Neural progenitor cell (in vitro differentiated cells): ENCODE results near the gene FBRSL1. TPM values are rescaled to one million over a fixed set of nuclear protein-coding genes. Genes with fewer than 3 reads are reported as not detected.

Source experiments
- DNase-seq: peaks from one replicate; pipeline ENCODE4 v3.0.0-alpha.2; 2016; ENCODE audit warnings: low spot score
- H2AFZ ChIP-seq: fragments of 200-600 bp; sonication (generic); replicated peaks from 2 replicates; pipeline ENCODE4 v1.6.1; 2016; ENCODE audit warnings: antibody characterized with exemption
- H3F3A ChIP-seq: fragments of 200-600 bp; sonication (generic); 2 replicates; pipeline ENCODE4 v1.6.1; 2016; ENCODE audit warnings: antibody characterized with exemption, low read depth
- H3K27ac ChIP-seq: fragments of 200-600 bp; sonication (generic); 2 replicates; pipeline ENCODE4 v1.5.1; 2016; ENCODE audit warnings: mild to moderate bottlenecking
- H3K27me3 ChIP-seq: fragments of 200-600 bp; sonication (generic); 2 replicates; pipeline ENCODE4 v1.6.1; 2016; ENCODE audit warnings: mild to moderate bottlenecking, moderate library complexity
- H3K36me3 ChIP-seq: fragments of 200-600 bp; sonication (generic); 2 replicates; pipeline ENCODE4 v1.5.1; 2016
- H3K4me1 ChIP-seq: fragments of 200-600 bp; sonication (generic); 2 replicates; pipeline ENCODE4 v1.6.1; 2016; ENCODE audit warnings: mixed run types
- H3K4me2 ChIP-seq: fragments of 200-600 bp; sonication (generic); 2 replicates; pipeline ENCODE4 v1.6.1; 2016
- H3K4me3 ChIP-seq: fragments of 200-600 bp; sonication (generic); 2 replicates; pipeline ENCODE4 v1.5.1; 2016
- H3K79me2 ChIP-seq: fragments of 200-600 bp; sonication (generic); 2 replicates; pipeline ENCODE4 v1.6.1; 2016; ENCODE audit warnings: low read depth
- H3K9ac ChIP-seq: fragments of 200-600 bp; sonication (generic); 2 replicates; pipeline ENCODE4 v1.6.1; 2016
- H3K9me3 ChIP-seq: fragments of 200-600 bp; sonication (generic); 2 replicates; pipeline ENCODE4 v1.5.1; 2016; ENCODE audit warnings: low read depth
- H4K20me1 ChIP-seq: fragments of 200-600 bp; sonication (generic); 2 replicates; pipeline ENCODE4 v1.6.1; 2016; ENCODE audit warnings: low read depth
- H3K27ac Mint-ChIP-seq: 3 replicates; pipeline ENCODE4 v1.8.0; 2021; ENCODE audit warnings: mixed read lengths
- H3K27me3 Mint-ChIP-seq: 2 replicates; pipeline ENCODE4 v1.8.0; 2022; ENCODE audit warnings: low read depth, mild to moderate bottlenecking, inconsistent platforms, moderate library complexity, mixed read lengths; ENCODE audit not compliant: insufficient read depth
- H3K36me3 Mint-ChIP-seq: 3 replicates; pipeline ENCODE4 v1.8.0; 2021; ENCODE audit warnings: mixed read lengths
- H3K4me1 Mint-ChIP-seq: 3 replicates; pipeline ENCODE4 v1.8.0; 2021; ENCODE audit warnings: mixed read lengths
- H3K4me3 Mint-ChIP-seq: 3 replicates; pipeline ENCODE4 v1.8.0; 2021; ENCODE audit warnings: mild to moderate bottlenecking, moderate library complexity, mixed read lengths
- H3K9me3 Mint-ChIP-seq: 3 replicates; pipeline ENCODE4 v1.8.0; 2020; ENCODE audit warnings: mixed read lengths
- CTCF ChIP-seq: fragments of 200-600 bp; sonication (generic); IDR thresholded peaks from 2 replicates; pipeline ENCODE4 v1.5.1; 2017; ENCODE audit warnings: antibody characterized with exemption, mild to moderate bottlenecking
- EZH2 ChIP-seq: fragments of 200-600 bp; sonication (generic); IDR thresholded peaks from 2 replicates; pipeline ENCODE4 v1.6.1; 2017; ENCODE audit warnings: antibody characterized with exemption, mild to moderate bottlenecking, moderate library complexity
- EZH2phosphoT487 ChIP-seq: fragments of 200-600 bp; sonication (generic); IDR thresholded peaks from 2 replicates; pipeline ENCODE4 v1.6.1; 2017; ENCODE audit warnings: antibody characterized with exemption
- total RNA-seq: library from RNA; depleted of rRNA; stranded (reverse); fragments of >200 nt; gene quantifications from 2 replicates; pipeline ENCODE4 v1.2.3, GENCODE V29; 2015; ENCODE audit warnings: low replicate concordance

FBRSL1 gene
- total RNA-seq, 1 donor from 2014 or later: 7.4 TPM

DNA sequence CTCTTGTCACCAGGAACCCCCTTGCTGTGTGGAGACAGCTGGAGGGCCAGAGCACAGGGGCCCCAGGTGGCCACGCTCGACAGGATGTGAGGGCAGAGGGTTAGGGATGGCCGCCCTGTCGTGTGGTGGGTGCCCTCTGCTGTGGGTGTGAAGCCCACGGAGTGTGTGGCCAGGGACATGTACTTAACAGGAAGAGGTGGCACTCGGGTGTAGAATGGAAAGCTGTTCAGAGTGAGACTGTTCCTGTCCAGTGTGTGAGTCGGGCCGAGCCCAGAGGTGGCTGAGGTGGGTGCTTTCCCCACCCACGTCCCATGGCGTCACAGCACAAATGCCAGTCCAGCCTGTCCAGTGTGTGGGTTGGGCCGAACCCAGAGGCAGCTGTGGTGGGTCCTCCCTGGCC, 47.1 kb downstream of the FBRSL1 start:
- Histone ChIP-seq H3K4me3 (no peak overlapping the region), H3K36me3 (no peaks in the 10 kb centered on the region), H4K20me1 (no peaks in the 10 kb centered on the region), H3K9ac (no peak overlapping the region), H3K4me1 (no peaks in the 10 kb centered on the region), H2AFZ (no peak overlapping the region), H3K9me3 (no peaks in the 10 kb centered on the region), H3K4me2 (no peak overlapping the region), H3K79me2 (no peaks in the 10 kb centered on the region), H3F3A (peaks cover 25% of the 10 kb centered on the region), H3K27ac (no peak overlapping the region), H3K27me3 (peaks cover 34% of the 10 kb centered on the region)
- Mint-ChIP-seq H3K27ac (no peak overlapping the region), H3K4me3 (no peak overlapping the region), H3K9me3 (peaks cover 35% of the 10 kb centered on the region), H3K36me3 (peaks cover 24% of the 10 kb centered on the region), H3K4me1 (peaks cover 9% of the 10 kb centered on the region), H3K27me3 (peaks cover 7% of the 10 kb centered on the region)
- DNase-seq: no peak
- TF ChIP-seq EZH2phosphoT487 (no peak), EZH2 (no peak), CTCF (no peak)

DNA sequence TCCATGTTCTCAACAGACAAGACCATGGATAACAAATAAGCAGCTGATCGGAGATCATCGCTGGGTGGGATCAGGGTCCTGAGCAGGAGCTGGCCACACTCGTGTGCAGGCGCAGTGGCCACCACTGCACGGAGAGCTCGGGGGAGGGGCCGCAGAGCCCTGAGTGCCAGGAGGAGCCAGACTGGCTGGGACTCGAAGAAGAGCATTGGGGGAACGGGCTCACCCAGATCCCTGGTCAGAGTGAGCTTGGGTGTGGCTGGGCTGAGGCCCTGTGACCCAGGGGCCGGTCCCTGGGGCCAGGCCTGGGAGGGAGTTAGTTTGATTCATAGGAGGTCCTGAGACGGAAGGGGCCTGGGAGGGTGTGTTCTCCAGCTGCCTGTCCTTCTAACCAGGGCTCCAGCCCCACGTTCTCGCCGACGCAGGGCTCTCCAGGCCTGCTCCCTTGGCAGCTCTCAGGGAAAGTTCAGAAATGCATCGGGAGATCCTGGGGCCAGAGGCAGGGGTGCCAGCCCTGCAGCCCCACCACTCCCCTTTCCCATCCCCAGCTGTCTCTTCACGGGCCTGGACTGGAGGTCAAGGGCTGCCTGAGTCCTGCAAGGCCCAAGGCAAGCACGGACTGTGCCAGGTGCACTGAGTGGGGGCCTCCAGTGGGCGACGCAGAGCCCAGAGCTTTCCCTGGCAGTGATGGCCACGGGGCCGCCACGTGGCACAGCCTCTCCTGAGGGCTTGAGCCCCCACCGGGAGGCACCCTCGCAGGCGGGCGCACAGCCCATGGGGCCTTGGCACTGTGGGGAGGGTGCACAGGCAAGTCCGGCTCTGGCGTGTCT, 48.1 kb downstream of the FBRSL1 start:
- no peak overlapping the region for H3K27ac Mint-ChIP-seq
- H3K9me3 ChIP-seq: no peaks in the 10 kb centered on the region
- peaks cover 11% of the 10 kb centered on the region for H3K4me1 Mint-ChIP-seq
- H3K9me3 Mint-ChIP-seq: peaks cover 30% of the 10 kb centered on the region
- no peak overlapping the region for H3K4me2 ChIP-seq
- H3K36me3 Mint-ChIP-seq: peaks cover 24% of the 10 kb centered on the region
- no peaks in the 10 kb centered on the region for H3K4me1 ChIP-seq
- no peaks in the 10 kb centered on the region for H3K36me3 ChIP-seq
- H3K4me3 Mint-ChIP-seq: no peak overlapping the region
- H3K9ac ChIP-seq: no peak overlapping the region
- H3K79me2 ChIP-seq: no peaks in the 10 kb centered on the region
- no peak for DNase-seq
- peaks cover 17% of the 10 kb centered on the region for H3F3A ChIP-seq
- peaks cover 7% of the 10 kb centered on the region for H3K27me3 Mint-ChIP-seq
- no peak overlapping the region for H3K4me3 ChIP-seq
- peaks cover 44% of the 10 kb centered on the region for H3K27me3 ChIP-seq
- TF ChIP-seq CTCF: no peak
- H4K20me1 ChIP-seq: no peaks in the 10 kb centered on the region
- H3K27ac ChIP-seq: no peak overlapping the region
- no peak overlapping the region for H2AFZ ChIP-seq

GRCh38 chr12:132538663-132538990, 48.7 kb downstream of the FBRSL1 start:
- no peak for TF ChIP-seq CTCF
- Histone ChIP-seq H3K9me3 (no peaks in the 10 kb centered on the region), H2AFZ (no peak overlapping the region), H3K4me1 (no peaks in the 10 kb centered on the region), H3F3A (peaks cover 13% of the 10 kb centered on the region), H3K27ac (no peak overlapping the region), H3K79me2 (no peaks in the 10 kb centered on the region), H3K9ac (no peak overlapping the region), H3K27me3 (peaks cover 50% of the 10 kb centered on the region), H4K20me1 (no peaks in the 10 kb centered on the region), H3K36me3 (no peaks in the 10 kb centered on the region), H3K4me3 (no peak overlapping the region), H3K4me2 (no peak overlapping the region)
- Mint-ChIP-seq H3K9me3 (peaks cover 27% of the 10 kb centered on the region), H3K4me1 (peaks cover 11% of the 10 kb centered on the region), H3K36me3 (peaks cover 22% of the 10 kb centered on the region), H3K27me3 (peaks cover 7% of the 10 kb centered on the region), H3K27ac (no peak overlapping the region), H3K4me3 (no peak overlapping the region)
- DNase-seq: no peak
